Measurements from ENCODE around the gene POLRMT.

The POLRMT gene

DNA sequence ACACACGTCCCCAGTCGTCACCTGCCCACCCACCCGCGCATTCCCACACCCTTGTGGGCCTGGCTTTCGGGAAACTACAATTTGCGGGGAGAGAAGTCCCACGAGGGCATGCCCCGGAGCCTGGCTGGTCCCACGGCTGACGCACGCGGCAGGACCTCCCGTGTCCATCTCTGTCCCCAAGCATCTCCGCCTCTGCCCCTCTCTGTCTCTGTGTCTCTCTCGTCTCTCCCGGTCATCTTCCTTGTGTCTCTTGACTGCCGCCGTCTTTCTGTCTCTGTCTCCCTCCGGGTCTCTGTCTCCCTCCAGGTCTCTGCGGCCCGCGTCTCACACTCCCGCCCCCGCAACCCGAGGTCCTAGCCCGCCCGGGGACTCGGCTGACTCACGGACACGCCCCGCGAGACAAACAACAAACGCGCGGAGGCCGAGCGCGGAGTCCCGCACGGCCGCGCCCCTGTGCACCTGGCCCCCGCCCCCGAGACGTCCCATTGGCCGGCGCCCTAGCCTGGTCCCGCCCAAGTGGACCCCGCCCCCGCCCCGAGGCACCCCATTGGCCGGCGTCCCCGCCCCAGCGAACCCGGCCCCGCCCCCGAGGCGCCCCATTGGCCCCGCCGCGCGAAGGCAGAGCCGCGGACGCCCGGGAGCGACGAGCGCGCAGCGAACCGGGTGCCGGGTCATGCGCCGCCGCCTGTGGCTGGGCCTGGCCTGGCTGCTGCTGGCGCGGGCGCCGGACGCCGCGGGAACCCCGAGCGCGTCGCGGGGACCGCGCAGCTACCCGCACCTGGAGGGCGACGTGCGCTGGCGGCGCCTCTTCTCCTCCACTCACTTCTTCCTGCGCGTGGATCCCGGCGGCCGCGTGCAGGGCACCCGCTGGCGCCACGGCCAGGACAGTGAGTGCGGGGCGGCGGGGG lies 6.2 kb upstream of the POLRMT start, which contains the start of gene FGF22:
FGF22 (plus strand) TSS at position 627 of the 908 bp plus-strand sequence; CDS start at position 674, 47 bp downstream.
- TF ChIP-seq, protein P1, sequence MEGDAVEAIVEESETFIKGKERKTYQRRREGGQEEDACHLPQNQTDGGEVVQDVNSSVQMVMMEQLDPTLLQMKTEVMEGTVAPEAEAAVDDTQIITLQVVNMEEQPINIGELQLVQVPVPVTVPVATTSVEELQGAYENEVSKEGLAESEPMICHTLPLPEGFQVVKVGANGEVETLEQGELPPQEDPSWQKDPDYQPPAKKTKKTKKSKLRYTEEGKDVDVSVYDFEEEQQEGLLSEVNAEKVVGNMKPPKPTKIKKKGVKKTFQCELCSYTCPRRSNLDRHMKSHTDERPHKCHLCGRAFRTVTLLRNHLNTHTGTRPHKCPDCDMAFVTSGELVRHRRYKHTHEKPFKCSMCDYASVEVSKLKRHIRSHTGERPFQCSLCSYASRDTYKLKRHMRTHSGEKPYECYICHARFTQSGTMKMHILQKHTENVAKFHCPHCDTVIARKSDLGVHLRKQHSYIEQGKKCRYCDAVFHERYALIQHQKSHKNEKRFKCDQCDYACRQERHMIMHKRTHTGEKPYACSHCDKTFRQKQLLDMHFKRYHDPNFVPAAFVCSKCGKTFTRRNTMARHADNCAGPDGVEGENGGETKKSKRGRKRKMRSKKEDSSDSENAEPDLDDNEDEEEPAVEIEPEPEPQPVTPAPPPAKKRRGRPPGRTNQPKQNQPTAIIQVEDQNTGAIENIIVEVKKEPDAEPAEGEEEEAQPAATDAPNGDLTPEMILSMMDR (IDR thresholded peaks at IDR 0.05; ENCODE audit: insufficient read depth, low read length, missing control alignments): no peak
- POLR2A ChIA-PET: no interaction called here
- CTCF ChIA-PET: interaction anchor here (1.0 kb wide), 1 partner anchor 11 kb away, joined by 3 read pairs; no protein-coding TSS in a partner anchor
- DNase-seq (ENCODE audit: low read depth, low spot score): no peak
- H3K4me3 ChIP-seq (ENCODE audit: low read depth, low read length): peak within 1 kb of the TSS; percentile 57

DNA sequence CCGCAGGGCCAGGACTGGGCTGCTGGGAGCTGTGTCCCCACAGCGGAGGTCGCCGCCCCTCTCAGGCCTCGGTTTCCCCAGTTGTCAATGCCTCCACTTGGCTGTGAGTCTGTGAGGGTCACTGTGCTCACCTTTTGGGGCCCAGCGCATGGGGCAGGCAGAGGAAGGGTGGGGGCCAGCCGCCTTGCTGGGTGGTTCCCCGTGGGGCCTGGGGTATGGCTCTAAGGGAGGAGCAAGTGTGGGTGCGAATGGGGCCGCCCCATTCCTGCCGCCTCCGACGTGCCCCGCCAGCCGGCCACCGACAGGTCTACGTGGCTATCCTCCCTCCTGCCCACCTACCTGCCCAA lies 5.5 kb upstream of the POLRMT start:
- ChIA-PET CTCF (no interaction called here), POLR2A (no interaction called here)
- TF ChIP-seq, protein P1 (IDR thresholded peaks at IDR 0.05; ENCODE audit: insufficient read depth, low read length, missing control alignments): no peak
- peak overlapping the region; percentile 57 for H3K4me3 ChIP-seq (ENCODE audit: low read depth, low read length)
- DNase-seq (ENCODE audit: low read depth, low spot score): no peak

DNA sequence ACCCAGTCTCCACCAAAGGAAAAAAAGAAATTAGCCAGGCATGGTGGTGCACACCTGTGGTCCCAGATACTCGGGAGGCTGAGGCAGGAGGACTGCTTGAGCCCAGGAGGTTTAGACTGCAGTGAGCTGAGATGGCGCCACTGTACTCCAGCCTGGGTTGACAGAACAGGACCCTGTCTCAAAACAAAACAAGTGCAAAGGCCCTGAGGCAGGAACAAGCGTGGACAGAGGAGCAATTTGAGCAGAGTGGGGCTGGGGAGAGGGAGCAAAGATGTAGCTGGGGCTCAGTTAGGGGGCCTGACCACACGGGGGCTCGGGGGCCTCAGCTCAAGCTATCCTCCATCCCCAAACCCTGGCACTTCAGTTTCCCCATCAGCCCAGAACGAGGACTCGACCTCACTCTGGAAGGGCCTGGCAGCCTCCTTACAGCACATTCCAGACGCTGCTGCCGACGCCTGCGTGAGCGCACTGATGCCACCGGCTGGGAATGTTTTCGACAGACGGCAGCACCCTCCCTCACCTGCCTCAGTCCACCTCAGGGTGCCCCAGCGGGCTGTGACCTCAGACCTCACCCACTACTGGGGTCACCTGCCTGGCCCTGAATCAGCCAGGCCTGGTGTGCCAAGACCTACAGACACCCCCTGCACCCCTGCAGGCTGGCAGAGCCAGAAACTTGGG lies 1.8 kb upstream of the POLRMT start:
- POLR2A ChIA-PET: interaction anchor here (1.5 kb wide), 1 partner anchor 11 kb away, joined by 3 read pairs; no protein-coding TSS in a partner anchor

DNA sequence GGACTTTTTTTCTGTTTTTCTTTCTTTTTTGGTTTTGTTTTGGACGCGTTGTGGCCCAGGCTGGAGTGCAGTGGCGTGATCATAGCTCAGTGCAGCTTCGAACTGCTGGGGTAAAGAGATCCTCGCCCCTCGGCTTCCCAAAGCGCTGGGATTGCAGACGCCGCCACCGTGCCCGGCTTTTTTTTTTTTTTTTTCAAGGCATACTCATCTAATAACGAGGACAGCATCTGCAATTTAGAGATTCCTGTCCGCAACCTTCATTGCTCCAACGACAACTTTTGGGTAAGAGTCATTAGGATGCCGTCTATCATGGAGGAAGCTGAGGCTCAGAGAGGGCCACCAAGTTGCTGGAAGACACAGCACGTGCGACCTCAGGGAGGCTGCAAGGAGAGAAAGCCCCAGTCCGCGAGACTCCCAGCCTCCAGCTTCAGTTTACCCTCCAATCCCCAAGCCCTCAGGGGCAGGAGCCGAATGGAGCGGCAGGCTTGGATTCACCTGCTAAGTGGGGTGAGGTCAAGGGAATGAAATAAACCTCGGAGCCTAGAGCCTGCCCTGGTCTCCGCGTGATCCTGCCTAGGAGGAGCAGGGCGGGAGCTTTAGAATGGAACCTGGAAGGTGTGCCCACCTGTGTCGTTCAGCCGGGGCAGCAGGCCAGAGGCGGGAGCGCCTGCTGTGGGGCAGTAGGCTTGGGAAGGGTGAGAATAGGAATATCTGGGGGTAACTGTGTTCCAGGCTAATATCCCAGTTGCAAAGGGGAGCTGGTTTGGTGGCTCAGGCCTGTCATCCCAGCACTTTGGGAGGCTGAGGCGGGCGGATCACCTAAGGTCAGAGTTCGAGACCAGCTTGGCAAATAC lies 676 bp upstream of the POLRMT start:
- DNase-seq (ENCODE audit: low read depth, low spot score): no peak
- peak overlapping the region; percentile 86 for H3K4me3 ChIP-seq (ENCODE audit: low read depth, low read length)
- TF ChIP-seq, protein P1 (IDR thresholded peaks at IDR 0.05; ENCODE audit: insufficient read depth, low read length, missing control alignments): no peak
- CTCF ChIA-PET: interaction anchor here (0.6 to 1.3 kb wide), 5 partner anchors 8 to 290 kb away, joined by 3 to 5 read pairs (median 3); no protein-coding TSS in a partner anchor
- POLR2A ChIA-PET: interaction anchor here (0.7 to 1.5 kb wide), 3 partner anchors 10 to 162 kb away, joined by 3 read pairs; no protein-coding TSS in a partner anchor

More for the DNA sequence above, 1.8 kb upstream of the POLRMT start:
- no peak for DNase-seq (ENCODE audit: low read depth, low spot score)
- no peak overlapping the region for H3K4me3 ChIP-seq (ENCODE audit: low read depth, low read length)
- TF ChIP-seq, protein P1 (IDR thresholded peaks at IDR 0.05; ENCODE audit: insufficient read depth, low read length, missing control alignments): no peak
- CTCF ChIA-PET: interaction anchor here (1.3 to 1.4 kb wide), 2 partner anchors 9 to 51 kb away, joined by 3 to 4 read pairs; no protein-coding TSS in a partner anchor

DNA sequence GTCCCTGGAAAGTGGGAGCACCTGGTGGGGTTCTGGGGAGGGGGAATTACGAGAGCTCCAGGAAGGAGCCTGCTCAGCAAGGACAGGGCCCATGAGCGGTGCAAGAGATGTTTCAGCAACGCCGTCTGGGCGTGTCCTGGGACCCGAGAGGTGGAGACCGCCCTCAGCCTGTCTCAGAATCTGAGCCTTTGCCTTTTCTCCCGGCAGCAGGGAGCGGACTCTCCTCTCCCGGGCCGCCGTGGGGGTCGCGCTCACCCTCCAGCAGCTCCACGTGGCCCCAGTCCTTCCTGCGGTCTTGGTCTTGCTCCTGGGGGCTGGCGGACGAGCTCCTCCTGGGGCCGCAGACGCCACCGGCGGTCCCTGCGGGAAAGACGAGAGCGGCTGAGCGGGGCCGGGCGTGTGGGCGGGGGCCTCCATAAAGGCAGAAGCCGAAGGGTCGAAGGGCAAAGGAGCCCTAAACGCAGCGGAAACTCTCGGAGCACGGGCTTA lies 714 bp downstream of the POLRMT start:
- DNase-seq (ENCODE audit: low read depth, low spot score): no peak
- H3K4me3 ChIP-seq (ENCODE audit: low read depth, low read length): peak overlapping the region; percentile 89
- POLR2A ChIA-PET: no interaction called here
- TF ChIP-seq, protein P1 (IDR thresholded peaks at IDR 0.05; ENCODE audit: insufficient read depth, low read length, missing control alignments): no peak
- CTCF ChIA-PET: interaction anchor here (0.7 kb wide), 1 partner anchor 101 kb away, joined by 3 read pairs; the partner anchor contains the start of gene CDC34
